NCI-H774 (cell line): ENCODE results near the gene LHX5.

Experiments used
- DNase-seq: peaks from one replicate; lab custom pipeline; 2025; lab: John Stamatoyannopoulos, UW

The LHX5 gene

GRCh38 chr12:113413488-113413939 is 58.2 kb downstream of the LHX5 start:
- no peak for DNase-seq
